Progenitor cell of endocrine pancreas (in vitro differentiated cells): ENCODE results near the gene SCN8A. TPM values are rescaled to one million over a fixed set of nuclear protein-coding genes. Genes with fewer than 3 reads are reported as not detected.

Source experiments
- DNase-seq: peaks from one replicate; pipeline ENCODE4 v3.0.0; 2021; ENCODE audit warnings: low spot score; ENCODE audit not compliant: unreplicated experiment
- H3K27ac Mint-ChIP-seq: 2 replicates; pipeline ENCODE4 v1.8.0; 2021; ENCODE audit warnings: mild to moderate bottlenecking, moderate library complexity, mixed read lengths
- H3K27me3 Mint-ChIP-seq: 2 replicates; pipeline ENCODE4 v1.8.0; 2021; ENCODE audit warnings: mixed read lengths
- H3K36me3 Mint-ChIP-seq: 2 replicates; pipeline ENCODE4 v1.8.0; 2022; ENCODE audit warnings: mixed read lengths; ENCODE audit not compliant: insufficient read depth
- H3K4me1 Mint-ChIP-seq: 2 replicates; pipeline ENCODE4 v1.8.0; 2021; ENCODE audit warnings: low read depth, mixed read lengths
- H3K4me3 Mint-ChIP-seq: 2 replicates; pipeline ENCODE4 v1.8.0; 2021; ENCODE audit warnings: low read depth, mild to moderate bottlenecking, moderate library complexity, mixed read lengths
- H3K9me3 Mint-ChIP-seq: 2 replicates; pipeline ENCODE4 v1.8.0; 2021; ENCODE audit warnings: low read depth, mixed read lengths
- CTCF ChIP-seq: fragments of 200-600 bp; sonication (generic); IDR thresholded peaks from one replicate; pipeline ENCODE4 v1.5.0; 2021; ENCODE audit warnings: antibody characterized with exemption, mild to moderate bottlenecking; ENCODE audit not compliant: unreplicated experiment
- total RNA-seq: library from RNA; stranded (reverse); gene quantifications from 2 replicates; pipeline ENCODE4 v1.2.1, GENCODE V29; 2021

Gene SCN8A
- total RNA-seq, 1 donor from 2014 or later, result 9.8 TPM

DNA sequence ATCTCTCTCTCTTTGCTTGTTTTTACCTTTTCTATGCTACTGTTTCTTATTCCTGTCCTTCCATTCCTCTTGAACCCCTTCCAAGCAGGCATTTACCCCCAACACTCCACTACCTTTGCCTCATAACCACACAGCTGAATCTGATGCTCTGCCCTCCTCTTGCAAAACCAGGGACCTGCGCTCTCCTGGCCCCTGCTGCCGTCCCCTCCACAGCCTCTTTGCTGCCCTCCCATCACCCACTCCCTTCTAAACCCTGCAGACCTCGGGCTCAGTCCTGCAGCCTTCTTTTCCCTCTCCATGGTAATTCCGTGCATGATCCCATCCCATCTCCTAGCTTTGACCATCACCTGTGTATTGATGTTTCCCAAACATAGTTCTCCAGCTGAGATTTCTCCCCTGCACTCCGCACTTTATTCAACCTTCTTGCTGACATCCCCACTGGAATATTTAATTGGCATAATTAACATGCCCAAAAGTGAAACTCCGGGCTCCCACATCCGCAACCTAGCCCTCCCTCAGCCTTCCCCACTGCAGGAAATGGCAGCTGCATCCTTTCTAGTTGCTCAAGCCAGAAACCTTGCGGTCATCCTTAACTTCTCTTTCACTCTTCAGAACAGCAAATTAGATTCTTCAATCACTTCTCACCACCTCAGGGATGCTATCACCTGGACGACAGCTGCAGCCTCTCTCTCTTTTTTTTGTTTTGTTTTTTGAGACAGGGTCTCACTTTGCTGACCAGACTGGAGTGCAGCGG lies 241.5 kb downstream of the SCN8A start:
- TF ChIP-seq CTCF, result no peak
- no peak overlapping the region for H3K4me3 Mint-ChIP-seq
- H3K27me3 Mint-ChIP-seq, result no peaks in the 10 kb centered on the region
- no peak for DNase-seq
- no peaks in the 10 kb centered on the region for H3K9me3 Mint-ChIP-seq
- peak overlapping the region; percentile 71 for H3K27ac Mint-ChIP-seq
- H3K36me3 Mint-ChIP-seq, result peaks cover 8% of the 10 kb centered on the region
- H3K4me1 Mint-ChIP-seq, result peaks cover 39% of the 10 kb centered on the region

DNA sequence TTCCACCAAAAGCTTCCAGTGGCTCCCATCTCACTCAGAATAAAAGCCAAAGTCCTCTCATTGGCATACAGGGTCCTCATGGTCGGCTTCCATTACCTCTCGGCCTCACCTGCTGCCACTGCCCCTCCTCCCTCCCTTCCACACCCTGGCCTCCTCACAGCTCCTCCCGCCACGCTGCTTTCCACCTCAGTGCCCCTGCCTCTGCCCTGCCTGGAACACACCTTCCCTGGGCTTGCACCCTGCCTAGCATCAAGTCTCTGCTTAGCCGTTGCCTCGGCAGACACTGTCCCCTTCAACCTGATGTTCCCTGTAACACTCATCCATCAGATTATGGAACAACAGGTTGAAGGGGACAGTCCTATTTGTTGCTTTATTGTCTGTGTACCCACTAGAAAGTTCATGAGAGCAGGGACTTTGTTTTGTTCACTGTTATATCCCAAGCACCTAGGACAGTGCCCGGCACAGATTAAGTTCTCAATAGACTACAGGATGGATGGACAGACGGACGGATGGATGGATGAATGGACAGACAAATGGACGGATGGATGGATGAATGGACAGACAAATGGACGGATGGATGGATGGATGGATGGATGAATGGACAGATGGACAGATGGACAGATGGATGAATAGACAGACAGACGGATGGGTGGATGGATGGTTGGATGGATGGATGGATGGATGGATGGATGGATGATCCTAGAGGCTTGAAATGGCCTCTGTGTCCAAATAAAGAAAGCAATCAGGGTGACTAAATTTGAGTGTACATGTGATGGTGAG lies 242.6 kb downstream of the SCN8A start:
- no peaks in the 10 kb centered on the region for H3K9me3 Mint-ChIP-seq
- peaks cover 30% of the 10 kb centered on the region for H3K4me1 Mint-ChIP-seq
- H3K27me3 Mint-ChIP-seq, result no peaks in the 10 kb centered on the region
- TF ChIP-seq CTCF, result no peak
- DNase-seq, result no peak
- no peak overlapping the region for H3K4me3 Mint-ChIP-seq
- H3K27ac Mint-ChIP-seq, result no peak overlapping the region
- H3K36me3 Mint-ChIP-seq, result peaks cover 8% of the 10 kb centered on the region

DNA sequence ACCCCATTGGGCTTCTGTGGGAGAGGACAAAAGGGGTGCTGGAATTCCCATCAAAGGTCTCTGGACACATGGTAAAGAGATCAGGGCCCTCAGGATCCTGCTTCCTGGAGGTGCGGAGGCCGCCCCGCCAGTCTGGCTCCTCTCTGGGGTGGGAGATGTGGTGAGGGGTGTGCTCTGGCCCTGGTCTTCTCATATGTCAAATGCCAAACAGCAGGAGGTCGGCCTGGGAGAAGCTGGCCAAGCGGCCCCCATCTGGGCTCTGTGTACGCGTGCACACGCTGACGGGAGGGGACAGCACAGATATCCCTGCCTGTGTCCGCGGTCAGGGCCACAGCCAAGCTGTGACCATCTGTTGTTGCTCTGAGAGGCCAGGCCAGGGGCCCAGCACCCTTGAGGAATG lies 243.4 kb downstream of the SCN8A start:
- DNase-seq, result no peak
- H3K4me1 Mint-ChIP-seq, result peaks cover 31% of the 10 kb centered on the region
- no peak overlapping the region for H3K27ac Mint-ChIP-seq
- H3K36me3 Mint-ChIP-seq, result peaks cover 9% of the 10 kb centered on the region
- no peaks in the 10 kb centered on the region for H3K9me3 Mint-ChIP-seq
- TF ChIP-seq CTCF, result no peak
- no peak overlapping the region for H3K4me3 Mint-ChIP-seq
- no peaks in the 10 kb centered on the region for H3K27me3 Mint-ChIP-seq

- Mint-ChIP-seq H3K36me3 (peaks cover 13% of the 10 kb centered on the region), H3K27ac (no peak overlapping the region), H3K27me3 (no peaks in the 10 kb centered on the region), H3K4me1 (peaks cover 31% of the 10 kb centered on the region), H3K9me3 (no peaks in the 10 kb centered on the region), H3K4me3 (no peak overlapping the region)
- DNase-seq, result no peak
- no peak for TF ChIP-seq CTCF
These were observed 245.2 kb downstream of the SCN8A start for GRCh38 chr12:51836041-51836826.

GRCh38 chr12:51836827-51837173 lies 245.8 kb downstream of the SCN8A start:
- Mint-ChIP-seq H3K27ac (no peak overlapping the region), H3K36me3 (peaks cover 13% of the 10 kb centered on the region), H3K4me1 (peaks cover 37% of the 10 kb centered on the region), H3K4me3 (no peak overlapping the region), H3K27me3 (no peaks in the 10 kb centered on the region), H3K9me3 (no peaks in the 10 kb centered on the region)
- TF ChIP-seq CTCF, result no peak
- DNase-seq, result no peak
